Measurements from ENCODE around the gene DNAAF5.

- TF ChIP-seq, protein P1, sequence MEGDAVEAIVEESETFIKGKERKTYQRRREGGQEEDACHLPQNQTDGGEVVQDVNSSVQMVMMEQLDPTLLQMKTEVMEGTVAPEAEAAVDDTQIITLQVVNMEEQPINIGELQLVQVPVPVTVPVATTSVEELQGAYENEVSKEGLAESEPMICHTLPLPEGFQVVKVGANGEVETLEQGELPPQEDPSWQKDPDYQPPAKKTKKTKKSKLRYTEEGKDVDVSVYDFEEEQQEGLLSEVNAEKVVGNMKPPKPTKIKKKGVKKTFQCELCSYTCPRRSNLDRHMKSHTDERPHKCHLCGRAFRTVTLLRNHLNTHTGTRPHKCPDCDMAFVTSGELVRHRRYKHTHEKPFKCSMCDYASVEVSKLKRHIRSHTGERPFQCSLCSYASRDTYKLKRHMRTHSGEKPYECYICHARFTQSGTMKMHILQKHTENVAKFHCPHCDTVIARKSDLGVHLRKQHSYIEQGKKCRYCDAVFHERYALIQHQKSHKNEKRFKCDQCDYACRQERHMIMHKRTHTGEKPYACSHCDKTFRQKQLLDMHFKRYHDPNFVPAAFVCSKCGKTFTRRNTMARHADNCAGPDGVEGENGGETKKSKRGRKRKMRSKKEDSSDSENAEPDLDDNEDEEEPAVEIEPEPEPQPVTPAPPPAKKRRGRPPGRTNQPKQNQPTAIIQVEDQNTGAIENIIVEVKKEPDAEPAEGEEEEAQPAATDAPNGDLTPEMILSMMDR (conservative IDR thresholded peaks at IDR 0.05 in 1 of 2, IDR thresholded peaks at IDR 0.05 in 1 of 2; ENCODE audit: low read depth in 1 of 2, low read length in 2 of 2), result no peak
- no peak for TF ChIP-seq EZH2 (IDR thresholded peaks at IDR 0.05; ENCODE audit: low read length, missing control alignments)
These were observed 26.9 kb upstream of the DNAAF5 start for GRCh38 chr7:699476-700170.

Measured in fibroblast of lung (primary cell).